ENCODE data around the gene ACTN4.

DNA sequence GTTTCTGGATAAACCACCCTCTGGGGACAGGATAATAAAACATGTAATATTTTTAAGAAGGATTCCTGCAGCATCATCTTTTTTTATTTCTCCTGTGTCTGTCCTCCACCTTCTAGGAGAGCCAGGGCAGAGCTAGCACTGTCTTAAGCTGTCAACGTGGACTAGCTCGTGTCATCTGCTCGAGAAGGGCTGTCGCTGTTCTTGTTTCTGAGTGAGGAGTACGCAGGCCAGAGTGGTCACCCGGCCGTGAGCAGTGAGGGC is 83.0 kb downstream of the ACTN4 start:
- TF ChIP-seq JUNB (IDR thresholded peaks at IDR 0.05) = no peak
- TF ChIP-seq GATAD2B (conservative IDR thresholded peaks at IDR 0.05; ENCODE audit: low read depth) = no peak
- no peak for TF ChIP-seq EP300 (IDR thresholded peaks at IDR 0.05; ENCODE audit: borderline replicate concordance in 1 of 2, control insufficient read depth in 1 of 2, low read depth in 2 of 2, low read length in 2 of 2)
- TF ChIP-seq SP1 (IDR thresholded peaks at IDR 0.05; ENCODE audit: low read depth, low read length) = no peak
- TF ChIP-seq POLR2AphosphoS5 (IDR thresholded peaks at IDR 0.05; ENCODE audit: low read length) = no peak
- TF ChIP-seq, protein P1, sequence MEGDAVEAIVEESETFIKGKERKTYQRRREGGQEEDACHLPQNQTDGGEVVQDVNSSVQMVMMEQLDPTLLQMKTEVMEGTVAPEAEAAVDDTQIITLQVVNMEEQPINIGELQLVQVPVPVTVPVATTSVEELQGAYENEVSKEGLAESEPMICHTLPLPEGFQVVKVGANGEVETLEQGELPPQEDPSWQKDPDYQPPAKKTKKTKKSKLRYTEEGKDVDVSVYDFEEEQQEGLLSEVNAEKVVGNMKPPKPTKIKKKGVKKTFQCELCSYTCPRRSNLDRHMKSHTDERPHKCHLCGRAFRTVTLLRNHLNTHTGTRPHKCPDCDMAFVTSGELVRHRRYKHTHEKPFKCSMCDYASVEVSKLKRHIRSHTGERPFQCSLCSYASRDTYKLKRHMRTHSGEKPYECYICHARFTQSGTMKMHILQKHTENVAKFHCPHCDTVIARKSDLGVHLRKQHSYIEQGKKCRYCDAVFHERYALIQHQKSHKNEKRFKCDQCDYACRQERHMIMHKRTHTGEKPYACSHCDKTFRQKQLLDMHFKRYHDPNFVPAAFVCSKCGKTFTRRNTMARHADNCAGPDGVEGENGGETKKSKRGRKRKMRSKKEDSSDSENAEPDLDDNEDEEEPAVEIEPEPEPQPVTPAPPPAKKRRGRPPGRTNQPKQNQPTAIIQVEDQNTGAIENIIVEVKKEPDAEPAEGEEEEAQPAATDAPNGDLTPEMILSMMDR (IDR thresholded peaks at IDR 0.05 in 2 of 3, conservative IDR thresholded peaks at IDR 0.05 in 1 of 3; ENCODE audit: control insufficient read depth in 2 of 3, extremely low read depth in 1 of 3, insufficient read depth in 1 of 3, low read depth in 3 of 3, low read length in 3 of 3) = no peak
- no peak for TF ChIP-seq CREB1 (IDR thresholded peaks at IDR 0.05; ENCODE audit: low read depth)
- TF ChIP-seq, protein P2, sequence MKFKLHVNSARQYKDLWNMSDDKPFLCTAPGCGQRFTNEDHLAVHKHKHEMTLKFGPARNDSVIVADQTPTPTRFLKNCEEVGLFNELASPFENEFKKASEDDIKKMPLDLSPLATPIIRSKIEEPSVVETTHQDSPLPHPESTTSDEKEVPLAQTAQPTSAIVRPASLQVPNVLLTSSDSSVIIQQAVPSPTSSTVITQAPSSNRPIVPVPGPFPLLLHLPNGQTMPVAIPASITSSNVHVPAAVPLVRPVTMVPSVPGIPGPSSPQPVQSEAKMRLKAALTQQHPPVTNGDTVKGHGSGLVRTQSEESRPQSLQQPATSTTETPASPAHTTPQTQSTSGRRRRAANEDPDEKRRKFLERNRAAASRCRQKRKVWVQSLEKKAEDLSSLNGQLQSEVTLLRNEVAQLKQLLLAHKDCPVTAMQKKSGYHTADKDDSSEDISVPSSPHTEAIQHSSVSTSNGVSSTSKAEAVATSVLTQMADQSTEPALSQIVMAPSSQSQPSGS (IDR thresholded peaks at IDR 0.05; ENCODE audit: low read length) = no peak
- no peak for TF ChIP-seq POLR2A (IDR thresholded peaks at IDR 0.05; ENCODE audit: low read depth, low read length)
- no peak for TF ChIP-seq MXI1 (IDR thresholded peaks at IDR 0.05; ENCODE audit: low read depth, low read length)
- TF ChIP-seq YY1 (IDR thresholded peaks at IDR 0.05; ENCODE audit: low read depth, low read length) = no peak

Measured in GM12878 (cell line).